ENCODE data around the gene SCN1A. TPM values are rescaled to one million over a fixed set of nuclear protein-coding genes. Genes with fewer than 3 reads are reported as not detected.

Gene SCN1A
- total and polyA plus RNA-seq, 2 donors (not counting 3 experiments of a cell fraction or from before 2014, with no cell fraction given): not detected

DNA sequence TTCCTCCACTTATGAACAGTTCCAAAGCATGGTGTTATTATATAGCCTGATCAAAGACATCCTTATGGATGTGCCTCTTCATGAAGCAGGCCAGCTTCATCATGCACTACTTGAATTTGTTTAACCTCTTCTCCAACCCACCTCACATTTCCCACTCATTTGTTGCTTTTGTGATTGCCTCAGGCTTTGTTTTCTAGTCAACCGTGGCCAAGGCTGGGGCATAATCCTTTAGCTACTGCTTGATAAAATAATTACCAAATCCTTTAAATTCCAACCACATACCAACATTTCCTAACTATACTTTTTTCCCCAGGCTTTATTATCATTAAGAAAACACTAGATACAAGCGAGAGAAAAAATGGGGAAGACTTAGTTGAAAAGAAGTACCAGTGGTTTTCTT lies 39.6 kb upstream of the SCN1A start:
- no peak overlapping the region for H3K4me3 ChIP-seq (replicated peaks in 1 of 3; ENCODE audit: insufficient read depth in 1 of 3, low read depth in 1 of 3, low read length in 3 of 3)
- H2AFZ ChIP-seq (ENCODE audit: low read depth, low read length): no peak overlapping the region
- no peaks in the 10 kb centered on the region for H3K4me1 ChIP-seq (ENCODE audit: control insufficient read depth, extremely low read depth, insufficient read depth, low read length)
- intact Hi-C loops (cut with micrococcal nuclease): no loop called here
- H3K27me3 ChIP-seq (ENCODE audit: control insufficient read depth in 2 of 2, insufficient read depth in 2 of 2, low read length in 2 of 2): no peaks in the 10 kb centered on the region
- TF ChIP-seq EZH2 (IDR thresholded peaks at IDR 0.05; ENCODE audit: borderline replicate concordance, low read depth, low read length, severe bottlenecking) (no peak), POLR2A (IDR thresholded peaks at IDR 0.05; ENCODE audit: low read depth, low read length) (no peak), JUN (IDR thresholded peaks at IDR 0.05; ENCODE audit: borderline replicate concordance, insufficient read depth, insufficient read length, low read depth) (no peak), MYC (IDR thresholded peaks at IDR 0.05; ENCODE audit: low read depth, low read length) (no peak), GATA2 (IDR thresholded peaks at IDR 0.05; ENCODE audit: insufficient read depth, insufficient read length, low read depth, low read length) (no peak), FOS (IDR thresholded peaks at IDR 0.05; ENCODE audit: borderline replicate concordance, insufficient read depth, low read length) (no peak), POLR2AphosphoS5 (IDR thresholded peaks at IDR 0.05; ENCODE audit: insufficient read depth, low read depth, low read length) (no peak)
- TF ChIP-seq, protein P1, sequence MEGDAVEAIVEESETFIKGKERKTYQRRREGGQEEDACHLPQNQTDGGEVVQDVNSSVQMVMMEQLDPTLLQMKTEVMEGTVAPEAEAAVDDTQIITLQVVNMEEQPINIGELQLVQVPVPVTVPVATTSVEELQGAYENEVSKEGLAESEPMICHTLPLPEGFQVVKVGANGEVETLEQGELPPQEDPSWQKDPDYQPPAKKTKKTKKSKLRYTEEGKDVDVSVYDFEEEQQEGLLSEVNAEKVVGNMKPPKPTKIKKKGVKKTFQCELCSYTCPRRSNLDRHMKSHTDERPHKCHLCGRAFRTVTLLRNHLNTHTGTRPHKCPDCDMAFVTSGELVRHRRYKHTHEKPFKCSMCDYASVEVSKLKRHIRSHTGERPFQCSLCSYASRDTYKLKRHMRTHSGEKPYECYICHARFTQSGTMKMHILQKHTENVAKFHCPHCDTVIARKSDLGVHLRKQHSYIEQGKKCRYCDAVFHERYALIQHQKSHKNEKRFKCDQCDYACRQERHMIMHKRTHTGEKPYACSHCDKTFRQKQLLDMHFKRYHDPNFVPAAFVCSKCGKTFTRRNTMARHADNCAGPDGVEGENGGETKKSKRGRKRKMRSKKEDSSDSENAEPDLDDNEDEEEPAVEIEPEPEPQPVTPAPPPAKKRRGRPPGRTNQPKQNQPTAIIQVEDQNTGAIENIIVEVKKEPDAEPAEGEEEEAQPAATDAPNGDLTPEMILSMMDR (IDR thresholded peaks at IDR 0.05; ENCODE audit: extremely low read depth in 1 of 2, insufficient read depth in 1 of 2, low read depth in 1 of 2, low read length in 2 of 2): no peak
- TF ChIP-seq, protein P2, sequence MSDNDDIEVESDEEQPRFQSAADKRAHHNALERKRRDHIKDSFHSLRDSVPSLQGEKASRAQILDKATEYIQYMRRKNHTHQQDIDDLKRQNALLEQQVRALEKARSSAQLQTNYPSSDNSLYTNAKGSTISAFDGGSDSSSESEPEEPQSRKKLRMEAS (IDR thresholded peaks at IDR 0.05; ENCODE audit: insufficient read depth, insufficient read length): no peak
- CTCF ChIA-PET: no interaction called here
- POLR2A ChIA-PET: no interaction called here
- no peaks in the 10 kb centered on the region for H3K9me3 ChIP-seq (replicated peaks; ENCODE audit: control insufficient read depth, insufficient read depth, low read length)
- dilution Hi-C loops (cut with MboI; ENCODE audit: extremely low pct_ligation_motif_present, low sequenced_read_pairs): no loop called here
- H3K9ac ChIP-seq (replicated peaks; ENCODE audit: extremely low read depth, insufficient read depth, low read length): no peak overlapping the region
- no TSS peak for BruUV-seq (replicated peaks)
- H3K9me1 ChIP-seq (replicated peaks; ENCODE audit: control insufficient read depth, extremely low read depth, insufficient read depth, low read length): no peaks in the 10 kb centered on the region
- DNase-seq (ENCODE audit: low read depth, low spot score): no peak
- peak; percentile 54 for FAIRE-seq
- H3K27ac ChIP-seq (ENCODE audit: insufficient read depth, low read depth, low read length): no peak overlapping the region
- no peaks in the 10 kb centered on the region for H3K79me2 ChIP-seq (ENCODE audit: control insufficient read depth, insufficient read depth, low read length)
- H4K20me1 ChIP-seq (replicated peaks; ENCODE audit: control insufficient read depth, extremely low read depth, insufficient read depth, low read length): no peaks in the 10 kb centered on the region
- H3K4me2 ChIP-seq (ENCODE audit: insufficient read depth, low read length): no peak overlapping the region
- H3K36me3 ChIP-seq (ENCODE audit: control insufficient read depth in 2 of 2, extremely low read depth in 1 of 2, insufficient read depth in 2 of 2, low read length in 2 of 2): no peaks in the 10 kb centered on the region

Measured in endothelial cell of umbilical vein (primary cell).